Measurements from ENCODE around the gene INSIG1.
A peak's percentile ranks its signal among the peaks of the same experiment; 100 is the strongest.

The INSIG1 gene

DNA sequence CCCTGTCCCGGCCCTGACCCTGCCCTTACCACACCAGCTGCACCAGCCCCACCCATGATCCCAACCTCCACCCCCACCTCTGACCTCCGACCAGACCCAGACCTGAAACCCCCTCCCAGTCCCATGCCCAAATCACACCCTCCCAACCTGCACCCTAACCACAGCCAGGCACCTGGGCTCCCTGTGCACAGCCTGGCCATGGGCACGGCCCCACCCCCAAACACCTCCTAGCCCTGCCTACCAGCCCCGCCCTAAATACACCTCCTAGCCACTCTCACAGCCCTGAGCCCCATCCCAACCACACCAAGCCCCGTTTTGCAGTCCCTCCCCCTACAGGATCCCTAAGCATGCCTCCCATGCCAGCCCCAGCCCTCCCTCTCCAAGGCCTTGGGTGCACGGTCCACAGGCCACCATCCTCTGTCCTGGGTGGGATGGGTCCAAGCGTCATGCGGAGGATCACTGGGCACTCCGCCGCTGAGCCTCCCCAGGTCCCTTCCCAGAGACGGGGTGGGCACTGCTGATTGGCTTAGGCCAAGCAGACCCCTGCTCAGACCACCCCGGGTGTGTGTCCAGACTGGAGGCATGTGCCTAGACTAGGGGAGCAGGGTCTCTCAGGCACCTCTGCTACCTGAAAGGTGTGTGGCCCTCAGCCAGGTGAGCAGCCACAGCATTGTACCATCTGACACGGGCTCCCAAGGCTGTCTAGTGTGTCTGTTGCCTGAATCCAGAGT lies 30.1 kb downstream of the INSIG1 start:
- no peak for DNase-seq (ENCODE audit: low spot score)

DNA sequence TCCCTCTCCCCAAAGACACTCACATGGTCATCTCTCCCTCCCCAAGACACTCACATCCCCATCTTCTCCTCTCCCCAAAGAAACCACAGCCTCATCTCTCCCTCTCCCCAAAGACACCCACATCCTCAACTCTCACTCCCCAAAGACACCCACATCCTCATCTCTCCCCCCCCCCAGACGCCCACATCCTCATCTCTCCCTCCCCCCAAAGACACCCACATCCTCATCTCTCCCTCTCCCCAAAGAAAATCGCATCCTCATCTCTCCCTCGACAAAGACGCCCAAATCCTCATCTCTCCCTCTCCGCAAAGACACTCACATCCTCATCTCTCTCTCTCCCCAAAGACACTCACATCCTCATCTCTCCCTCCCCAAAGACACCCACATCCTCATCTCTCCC lies 31.5 kb downstream of the INSIG1 start:
- DNase-seq (ENCODE audit: low spot score): no peak

DNA sequence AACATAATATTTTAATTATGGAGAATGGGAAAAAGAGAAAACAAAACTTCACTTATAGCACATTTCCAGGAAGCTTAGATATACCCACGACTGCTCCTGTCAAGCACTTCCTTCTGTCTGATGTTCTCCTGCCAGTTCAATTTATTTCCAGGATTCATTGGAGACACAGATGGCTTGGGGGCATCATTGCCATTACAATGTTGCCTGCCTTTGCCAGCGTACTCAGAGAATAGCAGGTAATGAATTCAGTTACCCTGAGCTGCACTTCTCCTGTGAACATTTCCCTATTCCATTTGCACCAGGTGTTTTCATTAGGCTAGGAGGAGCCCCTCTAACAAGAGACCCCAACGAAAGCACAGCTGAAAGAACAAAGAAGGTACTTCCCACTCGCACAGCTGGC lies 33.7 kb downstream of the INSIG1 start:
- no peak for DNase-seq (ENCODE audit: low spot score)

DNA sequence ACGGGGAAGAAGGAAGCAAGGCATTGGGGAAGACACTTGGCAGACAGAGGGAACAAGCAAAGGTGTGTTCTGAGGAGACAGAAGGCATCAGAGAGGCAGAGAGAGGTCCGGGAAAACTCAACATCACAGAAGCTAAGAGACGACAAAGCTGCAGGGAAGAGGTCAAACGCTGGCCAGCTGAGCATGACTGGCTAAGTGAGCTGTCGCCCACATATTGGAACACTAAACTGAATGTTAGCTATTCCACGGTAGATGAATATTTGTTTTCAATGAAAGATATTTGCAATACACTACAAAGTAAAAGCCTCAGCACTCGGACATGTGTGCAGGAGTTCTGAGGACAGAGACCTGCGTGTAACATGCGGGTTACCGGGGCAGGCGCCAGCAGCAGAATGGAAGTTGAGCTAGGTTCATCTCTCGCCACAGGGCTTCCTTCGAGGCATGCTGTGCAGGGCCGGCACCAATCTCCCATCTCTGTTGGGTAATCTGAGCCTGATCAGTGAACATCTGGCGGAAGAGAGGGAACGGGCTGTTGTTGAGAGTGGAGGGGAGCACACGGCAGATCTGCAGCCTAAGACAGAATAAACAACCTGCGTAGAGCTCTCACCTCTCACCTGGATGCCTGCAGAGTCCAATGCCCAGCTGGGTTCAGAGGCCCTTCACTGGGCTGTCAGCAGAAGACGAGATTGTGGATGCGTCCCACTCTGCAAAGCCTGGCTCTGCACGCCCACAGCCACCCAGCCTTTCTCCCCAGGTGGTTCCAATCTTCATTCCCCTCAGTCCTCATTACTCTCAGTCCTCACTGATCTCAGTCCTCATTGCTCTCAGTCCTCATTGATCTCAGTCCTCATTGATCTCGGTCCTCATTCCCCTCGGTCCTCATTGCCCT lies 35.9 kb downstream of the INSIG1 start:
- DNase-seq (ENCODE audit: low spot score): peak; percentile 32

DNA sequence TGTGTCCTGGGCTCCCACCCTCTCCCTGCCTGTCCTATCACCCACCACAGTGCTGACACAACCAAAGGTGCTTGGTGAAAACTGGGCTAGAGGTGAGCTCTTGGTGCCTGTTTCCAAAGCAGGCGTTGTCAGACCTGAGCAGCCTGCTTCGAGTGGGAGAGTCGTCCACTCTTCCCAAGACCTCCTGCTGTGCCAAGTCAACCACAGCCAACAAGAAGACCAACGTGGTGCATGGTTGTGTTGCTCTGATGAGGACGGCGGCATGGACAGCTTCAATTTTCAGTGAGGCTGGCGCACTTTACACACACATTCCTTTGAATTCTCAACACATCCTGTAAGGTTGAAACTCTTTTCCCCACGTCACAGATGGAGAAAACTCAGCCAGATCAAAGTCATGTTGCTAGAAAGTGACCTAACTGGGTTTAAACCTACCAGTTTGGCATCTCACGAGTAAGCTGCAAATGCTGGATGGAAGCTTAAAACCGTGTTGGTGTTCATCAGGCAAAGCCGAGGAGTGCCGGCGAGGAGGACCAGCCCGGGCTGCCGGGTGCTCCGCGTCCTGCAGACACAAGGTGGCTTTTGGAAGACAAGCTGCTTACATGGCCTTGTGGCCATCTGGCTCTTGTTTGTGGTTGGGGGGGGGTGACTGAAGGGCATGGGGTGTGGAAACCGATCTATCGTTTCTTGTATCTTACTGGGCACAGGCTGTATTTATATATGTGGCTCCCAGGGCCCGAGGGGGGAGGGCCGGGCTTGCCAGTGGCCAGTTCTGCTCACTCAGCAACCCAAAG lies 39.3 kb downstream of the INSIG1 start:
- no peak for DNase-seq (ENCODE audit: low spot score)

DNA sequence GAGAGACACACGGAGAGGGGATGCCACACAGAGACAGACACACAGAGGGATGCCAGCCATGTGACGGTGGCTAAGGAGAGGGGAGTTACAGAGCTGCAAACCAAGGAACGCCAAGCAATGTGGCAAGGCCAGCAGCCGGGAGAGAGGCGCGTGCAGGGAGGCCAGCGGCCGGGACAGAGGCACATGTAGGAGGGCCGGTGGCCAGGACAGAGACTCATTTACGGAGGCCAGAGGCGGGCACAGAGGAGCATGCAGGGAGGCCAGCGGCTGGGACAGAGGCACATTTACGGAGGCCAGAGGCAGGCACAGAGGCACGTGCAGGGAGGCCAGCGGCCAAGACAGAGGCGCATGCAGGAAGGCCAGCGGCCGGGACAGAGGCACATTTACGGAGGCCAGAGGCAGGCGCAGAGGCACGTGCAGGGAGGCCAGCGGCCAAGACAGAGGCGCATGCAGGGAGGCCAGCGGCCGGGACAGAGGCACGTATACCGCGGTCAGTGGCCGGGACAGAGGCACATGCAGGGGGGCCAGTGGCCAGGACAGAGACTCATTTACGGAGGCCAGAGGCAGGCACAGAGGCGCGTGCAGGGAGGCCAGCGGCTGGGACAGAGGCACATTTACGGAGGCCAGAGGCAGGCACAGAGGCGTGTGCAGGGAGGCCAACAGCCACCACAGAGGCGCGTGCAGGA lies 40.4 kb downstream of the INSIG1 start:
- no peak for DNase-seq (ENCODE audit: low spot score)

DNA sequence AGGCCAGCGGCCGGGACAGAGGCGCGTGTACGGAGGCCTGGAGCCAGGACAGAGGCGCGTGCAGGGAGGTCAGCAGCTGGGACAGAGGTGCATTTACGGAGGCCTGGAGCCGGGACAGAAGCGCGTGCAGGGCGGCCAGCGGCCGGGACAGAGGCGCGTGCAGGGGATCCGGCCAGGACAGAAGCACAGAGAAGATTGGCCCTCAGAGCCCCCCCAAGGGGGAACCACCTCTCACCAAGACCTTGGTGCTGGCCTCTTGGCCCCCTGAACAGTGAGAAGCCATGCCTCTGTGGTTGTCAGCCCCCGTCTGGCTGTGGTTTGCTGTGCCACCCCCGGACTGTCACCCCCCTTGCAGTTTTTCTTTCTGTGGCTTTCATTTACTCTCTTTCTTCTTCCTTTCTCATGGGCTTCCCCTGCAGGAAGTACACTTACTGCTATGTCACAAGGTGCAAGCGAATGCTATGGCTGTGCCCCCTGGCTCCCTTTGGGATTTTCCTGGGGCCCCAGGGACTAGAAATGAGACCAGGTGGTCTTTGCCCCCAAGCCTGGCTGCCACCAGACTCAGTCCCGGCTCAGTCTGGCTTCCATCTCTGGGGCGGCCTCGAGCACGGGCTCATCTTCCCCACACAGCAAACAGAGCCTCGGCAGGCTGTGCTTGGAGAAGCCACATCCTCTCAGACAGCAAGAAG lies 41.1 kb downstream of the INSIG1 start:
- DNase-seq (ENCODE audit: low spot score): no peak

DNA sequence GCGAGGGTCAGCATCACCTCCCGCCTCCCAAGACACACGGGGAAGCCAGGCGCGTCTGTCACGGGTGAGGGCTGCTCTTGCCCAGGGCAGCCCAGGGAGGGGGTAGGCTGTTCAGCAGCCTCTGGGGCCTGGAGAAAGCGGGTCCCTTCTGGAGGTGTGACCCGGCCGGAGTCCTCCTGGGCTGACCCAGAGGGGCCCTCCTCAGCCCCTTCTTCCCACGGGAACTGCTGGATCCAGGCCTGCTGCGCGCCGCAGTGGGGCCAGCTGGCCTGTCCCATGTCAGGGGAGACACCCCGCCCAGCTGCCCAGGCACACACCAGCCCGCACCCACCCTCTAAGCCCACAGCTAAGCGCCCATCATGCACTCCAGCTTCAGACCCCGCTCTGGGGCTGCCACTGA lies 41.8 kb downstream of the INSIG1 start:
- no peak for DNase-seq (ENCODE audit: low spot score)

DNA sequence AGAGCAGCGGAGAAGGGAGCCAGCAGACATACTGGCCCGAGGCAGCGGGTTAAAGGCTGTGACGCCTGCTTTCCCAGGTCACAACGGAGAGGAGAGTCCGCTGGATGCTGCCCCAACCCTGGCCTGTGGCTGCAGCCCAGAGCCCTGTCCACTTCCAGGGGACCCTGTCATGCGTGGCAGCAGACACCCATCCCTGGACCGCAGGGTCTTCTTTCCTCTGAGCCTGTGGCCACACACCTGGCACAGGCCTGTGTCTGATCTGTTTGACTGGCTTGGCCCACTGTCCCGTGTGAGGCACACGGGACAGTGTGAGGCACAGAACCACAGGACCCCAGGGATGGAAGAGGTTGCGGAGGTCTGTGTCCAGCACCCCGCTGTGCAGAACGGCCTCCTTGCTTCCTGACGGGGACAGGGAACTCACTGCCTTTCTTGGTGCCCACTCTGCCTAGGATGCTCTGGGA lies 42.4 kb downstream of the INSIG1 start:
- DNase-seq (ENCODE audit: low spot score): no peak

DNA sequence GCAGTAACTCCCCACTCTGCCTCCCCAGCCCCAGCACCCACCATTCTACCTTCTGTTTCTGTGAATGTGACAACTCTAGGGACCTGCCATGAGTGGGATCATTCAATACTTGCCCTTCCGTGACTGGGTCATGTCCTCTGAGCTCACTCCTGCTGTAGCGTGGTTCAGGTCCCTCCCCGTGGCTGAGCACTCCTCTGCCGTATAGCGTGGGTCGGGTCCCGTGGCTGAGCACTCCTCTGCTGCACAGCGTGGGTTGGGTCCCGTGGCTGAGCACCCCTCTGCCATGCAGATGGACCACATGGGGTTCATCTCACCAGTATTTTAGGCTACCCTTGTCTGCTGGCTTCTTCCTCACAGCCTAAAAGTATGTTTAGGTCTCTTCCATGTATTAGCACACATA lies 43.0 kb downstream of the INSIG1 start:
- no peak for DNase-seq (ENCODE audit: low spot score)

DNA sequence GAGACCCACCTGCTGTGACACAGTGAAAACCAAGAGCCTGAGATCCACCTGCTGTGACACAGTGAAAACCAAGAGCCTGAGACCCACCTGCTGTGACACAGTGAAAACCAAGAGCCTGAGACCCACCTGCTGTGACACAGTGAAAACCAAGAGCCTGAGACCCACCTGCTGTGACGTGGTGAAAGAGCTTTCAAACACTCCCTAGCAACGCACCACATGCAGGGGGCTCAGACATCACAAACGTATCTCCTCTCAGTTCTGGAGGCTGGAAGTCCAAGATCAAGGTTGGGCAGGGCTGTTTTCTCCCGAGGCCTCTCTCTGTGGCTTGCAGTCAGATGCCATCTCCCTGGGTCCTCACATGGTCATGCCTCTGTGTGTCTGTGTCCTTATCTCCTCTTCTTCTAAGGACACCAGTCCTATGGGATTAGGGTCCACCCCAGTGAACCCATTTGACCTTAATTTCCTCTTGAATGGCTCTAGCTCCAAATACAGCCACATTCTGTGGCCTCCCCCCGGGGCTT lies 43.8 kb downstream of the INSIG1 start:
- peak; percentile 50 for DNase-seq (ENCODE audit: low spot score)

DNA sequence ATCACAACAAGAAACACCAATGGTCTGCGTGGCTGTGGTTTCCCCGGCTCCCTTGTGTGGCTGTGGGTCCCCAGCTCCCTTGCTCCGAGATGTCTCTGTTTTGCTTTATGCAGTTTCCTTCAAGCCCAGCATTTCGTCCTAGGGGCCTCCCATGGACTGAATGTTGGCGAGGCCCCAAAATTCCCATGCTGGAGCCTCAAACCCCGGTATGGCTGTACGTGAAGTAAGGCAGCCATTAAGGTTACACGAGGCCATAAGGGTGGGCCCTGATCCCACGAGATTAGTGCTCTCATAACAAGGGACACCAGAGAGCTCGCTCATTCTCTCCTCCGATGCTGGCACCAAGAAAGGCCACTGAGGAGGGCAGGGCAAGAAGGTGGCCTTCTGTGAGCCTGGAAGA lies 44.6 kb downstream of the INSIG1 start:
- DNase-seq (ENCODE audit: low spot score): no peak

DNA sequence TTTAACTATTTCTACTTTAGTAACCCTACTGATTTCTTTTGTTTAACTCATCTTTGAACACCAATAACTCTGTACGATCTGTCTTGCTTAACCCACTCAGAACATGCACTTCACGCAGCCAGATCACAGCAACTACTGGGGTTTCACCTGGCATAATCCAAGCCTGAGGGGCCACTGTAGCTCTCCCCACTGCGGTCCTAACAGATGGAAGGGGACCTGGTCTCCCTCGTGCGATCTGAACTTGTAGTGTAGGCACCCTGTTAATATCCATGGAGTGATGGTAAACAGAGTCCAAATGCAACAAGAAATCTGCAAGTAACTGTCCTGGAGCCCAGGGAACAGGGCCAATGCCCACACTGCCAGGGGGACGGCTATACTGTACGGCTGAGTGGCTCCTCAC lies 45.5 kb downstream of the INSIG1 start:
- DNase-seq (ENCODE audit: low spot score): no peak

DNA sequence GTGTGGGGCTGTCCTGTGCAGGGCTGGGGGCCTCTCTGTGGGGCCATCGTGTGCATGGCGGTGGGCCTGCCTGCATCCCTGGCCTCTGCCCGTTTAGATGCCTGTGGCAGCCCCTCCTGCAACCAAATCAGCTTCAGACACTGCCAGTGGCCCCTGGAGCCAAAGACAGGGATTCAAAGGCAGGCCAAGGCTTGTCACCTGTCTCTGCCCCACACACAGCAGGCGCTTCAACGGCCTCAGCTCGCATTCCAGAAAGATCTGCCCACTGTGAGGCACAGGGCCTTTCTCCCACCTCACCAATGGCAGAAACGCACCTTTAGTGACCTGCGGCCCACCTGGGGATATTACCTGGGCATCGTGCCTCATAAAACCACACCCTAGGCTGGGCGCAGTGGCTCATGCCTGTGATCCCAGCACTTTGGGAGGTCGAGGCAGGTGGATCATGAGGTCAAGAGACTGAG lies 46.0 kb downstream of the INSIG1 start:
- DNase-seq (ENCODE audit: low spot score): no peak

DNA sequence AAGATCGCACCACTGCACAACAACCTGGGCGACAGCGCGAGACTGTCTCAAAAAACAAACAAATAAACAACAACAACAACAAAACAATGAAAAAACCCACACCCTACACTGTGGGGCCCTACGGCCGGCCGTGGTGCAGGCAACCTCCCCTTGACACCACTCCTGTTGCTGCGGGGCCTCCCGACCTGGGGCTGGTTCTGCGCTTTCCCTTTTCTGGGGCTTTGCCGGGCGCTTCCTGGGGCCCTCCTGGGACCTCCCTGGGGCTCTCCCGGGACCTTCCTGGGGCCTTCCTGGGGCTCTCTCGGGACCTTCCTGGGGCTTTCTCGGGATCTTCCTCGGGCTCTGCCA lies 46.6 kb downstream of the INSIG1 start:
- DNase-seq (ENCODE audit: low spot score): no peak

DNA sequence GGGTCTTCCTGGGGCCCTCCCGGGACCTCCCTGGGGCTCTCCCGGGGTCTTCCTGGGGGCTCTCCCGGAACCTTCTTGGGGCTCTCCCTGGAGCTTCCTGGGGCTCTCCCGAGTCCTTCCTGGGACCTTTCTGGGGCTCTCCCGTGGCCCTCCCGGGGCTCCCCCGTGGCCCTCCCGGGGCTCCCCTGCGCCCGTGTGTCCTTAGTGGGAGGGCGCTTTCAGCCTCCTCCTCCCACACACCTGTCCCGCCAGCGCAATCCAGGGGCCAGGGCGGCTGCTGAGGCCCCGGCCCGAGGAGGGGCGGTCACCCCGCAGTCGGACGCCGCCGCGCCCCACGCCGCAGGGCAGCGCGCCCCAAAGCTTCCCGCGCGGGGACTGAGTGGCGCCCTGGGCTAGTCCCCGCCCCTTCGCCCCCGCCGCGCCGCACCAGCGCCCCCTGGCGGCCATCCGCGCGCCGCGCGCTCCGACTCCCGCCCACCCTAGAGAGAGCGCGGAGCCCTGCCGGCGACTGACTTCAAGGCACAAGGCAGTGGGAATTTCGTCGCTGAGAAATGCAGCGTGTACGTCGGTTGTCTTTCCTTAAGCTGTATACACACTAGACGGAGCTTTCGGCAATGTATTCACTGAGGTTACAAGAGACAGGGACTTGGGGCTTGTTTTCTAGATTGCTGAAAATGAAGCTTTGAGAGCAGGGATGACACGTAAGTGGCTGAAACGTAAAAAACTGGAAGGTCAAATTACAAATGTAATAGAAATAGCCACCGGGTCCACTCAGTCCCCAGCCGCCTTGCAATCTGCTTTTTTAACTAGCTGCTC lies 47.1 kb downstream of the INSIG1 start:
- peak; percentile 88 for DNase-seq (ENCODE audit: low spot score)

DNA sequence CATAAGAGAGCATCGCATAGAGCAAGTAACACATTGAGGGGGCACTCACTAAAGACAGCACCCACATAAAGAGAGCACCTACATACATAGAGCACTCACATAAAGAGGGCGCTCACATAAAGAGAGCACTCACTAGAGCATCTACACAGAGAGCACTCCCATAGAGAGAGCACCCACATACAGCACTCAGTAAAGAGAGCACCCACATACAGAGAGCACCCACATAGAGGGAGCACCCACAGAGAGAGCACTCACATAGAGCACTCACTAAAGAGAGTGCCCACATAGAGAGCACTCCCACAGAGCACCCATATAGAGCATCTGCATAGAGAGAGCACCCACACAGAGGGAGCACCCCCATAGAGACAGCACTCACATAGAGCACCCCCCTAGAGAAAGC lies 47.8 kb downstream of the INSIG1 start:
- no peak for DNase-seq (ENCODE audit: low spot score)

DNA sequence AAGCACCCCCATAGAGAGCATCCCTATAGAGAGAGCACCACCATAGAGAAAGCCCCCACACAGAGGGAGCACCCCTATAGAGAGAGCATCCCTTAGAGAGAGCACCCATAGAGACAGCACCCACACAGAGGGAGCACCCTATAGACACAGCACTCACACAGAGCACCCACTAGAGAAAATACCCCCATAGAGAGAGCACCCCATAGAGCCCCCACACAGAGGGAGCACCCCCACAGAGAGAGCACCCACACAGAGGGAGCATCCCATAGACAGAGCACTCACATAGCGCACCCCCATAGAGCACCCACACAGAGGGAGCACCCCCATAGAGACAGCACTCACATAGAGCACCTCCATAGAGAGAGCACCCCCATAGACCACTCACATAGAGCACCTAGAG lies 48.6 kb downstream of the INSIG1 start:
- no peak for DNase-seq (ENCODE audit: low spot score)

DNA sequence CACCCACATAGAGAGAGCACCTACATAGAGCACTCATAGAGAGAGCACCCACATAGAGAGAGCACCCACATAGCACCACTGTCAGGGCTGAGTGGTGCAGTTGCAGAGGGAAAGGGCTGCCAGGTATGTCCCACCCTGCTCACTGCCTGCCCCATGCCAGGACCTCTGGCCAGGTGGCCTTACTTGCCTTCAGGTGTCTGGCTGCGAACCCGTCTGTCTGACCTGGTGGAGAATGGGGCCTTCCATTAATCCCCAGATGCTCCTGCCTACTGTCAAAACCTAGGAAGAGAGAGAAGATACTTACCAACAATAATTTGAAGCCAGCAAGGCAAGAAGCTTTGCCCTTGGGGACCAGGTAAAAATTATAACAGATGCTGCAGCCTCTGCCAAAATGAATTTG lies 51.1 kb downstream of the INSIG1 start:
- peak; percentile 26 for DNase-seq (ENCODE audit: low spot score)

DNA sequence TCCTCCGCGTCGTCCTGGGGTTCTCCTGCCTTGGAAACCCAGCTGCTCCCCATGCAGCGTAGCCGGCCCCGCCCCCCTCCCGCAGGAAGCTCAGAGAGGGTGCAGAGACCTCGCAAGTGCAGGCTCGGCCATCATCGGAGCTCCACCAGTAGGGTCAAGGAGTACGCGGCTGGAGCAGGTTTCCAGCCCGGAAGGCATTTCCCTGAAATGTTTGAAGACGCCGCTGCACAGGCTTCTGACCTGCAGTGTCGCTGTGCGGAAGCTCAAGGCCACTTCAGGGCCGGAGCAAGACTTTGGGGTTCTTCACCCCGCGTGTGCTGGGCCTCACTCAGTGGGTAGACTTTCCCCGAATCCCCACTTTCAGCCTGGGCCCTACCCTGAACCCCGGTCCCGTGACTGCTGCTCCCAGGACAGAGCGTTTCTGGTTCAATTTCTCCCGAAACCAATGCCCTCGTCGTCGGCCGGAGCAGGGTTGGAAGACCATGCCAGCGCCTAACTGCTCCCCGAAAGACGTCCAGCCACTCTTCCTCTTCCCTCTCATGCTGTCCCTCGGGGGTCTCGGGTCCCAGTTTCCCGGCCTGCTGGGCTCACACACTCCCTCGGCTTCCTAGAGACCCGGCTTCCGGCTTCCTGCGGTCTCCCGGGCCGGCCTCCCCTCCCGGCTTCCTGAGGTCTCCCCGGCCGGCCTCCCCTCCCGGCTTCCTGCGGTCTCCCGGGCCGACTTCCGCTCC lies 52.1 kb downstream of the INSIG1 start:
- DNase-seq (ENCODE audit: low spot score): no peak
